HG02798 (cell line): ENCODE measurements around the gene ANKRD45.
"Not testable (repeated sequence)": the region's sequence is repeated elsewhere in the genome, so short reads cannot be mapped to it uniquely, and the experiment has no call there.

Experiments used
- ATAC-seq: cut with Tn5 transposase; IDR thresholded peaks from one replicate; pipeline ENCODE4 v1.9.1; 2021; ENCODE audit warnings: mild to moderate bottlenecking; ENCODE audit not compliant: unreplicated experiment, poor library complexity

Gene ANKRD45

GRCh38 chr1:173581383-173582079 is 88.1 kb downstream of the ANKRD45 start:
- ATAC-seq: no peak

DNA sequence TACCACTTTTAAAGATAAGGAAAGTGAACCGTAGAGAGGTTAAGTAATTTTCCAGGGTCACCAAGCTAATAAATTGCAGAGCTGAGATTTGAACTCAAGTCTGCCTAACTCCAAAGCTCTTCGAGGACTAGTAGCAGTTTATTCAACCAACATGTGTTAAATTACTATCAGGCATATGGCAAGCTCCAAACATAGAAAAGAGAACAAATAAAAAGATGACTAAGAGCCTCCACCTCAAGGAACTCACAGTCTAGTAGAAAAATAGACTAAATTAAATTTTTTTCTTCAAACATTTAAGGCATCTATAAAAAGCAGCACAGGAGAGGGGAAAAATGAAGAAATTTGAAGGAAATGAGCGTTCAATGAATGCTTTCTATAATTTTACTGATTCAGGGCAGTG is 89.0 kb downstream of the ANKRD45 start:
- ATAC-seq: no peak

DNA sequence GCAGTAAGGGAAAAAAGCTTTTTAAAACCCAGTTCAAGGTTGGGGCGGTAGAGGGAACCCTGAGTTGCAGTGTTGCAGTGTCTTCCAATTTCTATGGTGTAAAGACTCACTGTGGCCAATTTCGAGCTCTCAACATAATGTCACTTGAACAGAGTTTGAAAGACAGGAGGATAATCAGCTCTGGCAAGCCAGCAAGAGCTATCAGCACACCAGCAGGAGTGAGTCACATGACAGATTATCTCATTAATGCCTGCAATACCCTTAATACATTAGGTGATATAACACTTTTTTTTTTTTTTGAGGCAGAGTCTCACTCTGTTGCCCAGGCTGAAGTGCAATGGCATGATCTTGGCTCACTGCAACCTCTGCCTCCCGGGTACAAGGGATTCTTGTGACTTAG is 89.6 kb downstream of the ANKRD45 start:
- no peak for ATAC-seq

- no peak for ATAC-seq
Measured at GRCh38 chr1:173573596-173573995, 96.1 kb downstream of the ANKRD45 start.

- no peak for ATAC-seq
Measured at GRCh38 chr1:173572201-173572873, 97.3 kb downstream of the ANKRD45 start.

DNA sequence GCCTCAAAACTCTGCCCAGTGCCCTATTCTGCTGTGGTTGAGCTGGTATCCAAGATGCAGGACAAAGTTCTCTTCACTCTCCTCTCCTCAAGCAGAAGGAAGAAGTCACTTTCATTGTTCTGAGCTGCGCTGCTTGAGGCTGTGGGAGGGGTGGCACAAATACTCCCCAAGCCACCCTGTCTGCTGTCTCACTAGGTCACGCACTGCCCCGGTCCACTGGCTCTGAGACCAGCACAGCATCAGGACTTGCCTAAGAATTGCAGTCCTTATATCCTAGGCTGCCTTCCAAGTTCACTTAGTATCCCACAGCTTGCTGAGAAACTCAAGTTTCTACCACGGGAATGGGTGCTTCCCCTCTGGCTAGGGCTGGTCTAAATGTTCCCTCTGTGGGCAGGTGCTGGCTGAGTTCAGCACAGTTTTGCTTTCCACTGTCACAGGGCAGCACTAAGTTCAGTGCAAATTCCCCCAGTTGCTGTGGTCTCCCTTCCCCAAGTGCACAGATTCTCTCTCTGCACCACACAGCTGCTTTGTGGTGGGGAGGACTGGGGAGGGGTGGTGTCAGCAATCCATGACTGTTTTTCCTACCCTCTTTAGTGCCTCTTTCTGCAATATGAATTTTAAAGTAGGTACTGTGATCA is 99.2 kb downstream of the ANKRD45 start:
- peak; percentile 93 for ATAC-seq

- no peak for ATAC-seq
Measured at GRCh38 chr1:173568483-173568882, 101.2 kb downstream of the ANKRD45 start.

DNA sequence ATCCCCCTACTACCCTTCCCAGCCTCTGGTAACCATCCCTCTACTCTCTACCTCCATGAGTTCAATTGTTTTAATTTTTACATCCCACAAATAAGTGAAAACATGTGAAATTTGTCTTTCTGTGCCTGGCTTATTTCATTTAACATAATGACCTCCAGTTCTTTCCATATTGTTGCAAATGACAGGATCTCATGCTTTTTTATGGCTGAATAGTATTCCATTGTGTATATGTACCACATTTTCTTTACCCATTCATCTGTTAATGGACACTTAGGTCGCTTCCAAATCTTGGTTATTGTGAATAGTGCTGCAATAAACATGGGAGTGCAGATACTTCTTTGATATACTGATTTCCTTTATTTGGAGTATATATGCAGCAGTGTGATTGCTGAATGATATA is 105.8 kb downstream of the ANKRD45 start:
- ATAC-seq: not testable (repeated sequence)

- no peak for ATAC-seq
Measured at GRCh38 chr1:173562813-173563212, 106.8 kb downstream of the ANKRD45 start.

GRCh38 chr1:173561263-173561662 is 108.4 kb downstream of the ANKRD45 start:
- no peak for ATAC-seq

DNA sequence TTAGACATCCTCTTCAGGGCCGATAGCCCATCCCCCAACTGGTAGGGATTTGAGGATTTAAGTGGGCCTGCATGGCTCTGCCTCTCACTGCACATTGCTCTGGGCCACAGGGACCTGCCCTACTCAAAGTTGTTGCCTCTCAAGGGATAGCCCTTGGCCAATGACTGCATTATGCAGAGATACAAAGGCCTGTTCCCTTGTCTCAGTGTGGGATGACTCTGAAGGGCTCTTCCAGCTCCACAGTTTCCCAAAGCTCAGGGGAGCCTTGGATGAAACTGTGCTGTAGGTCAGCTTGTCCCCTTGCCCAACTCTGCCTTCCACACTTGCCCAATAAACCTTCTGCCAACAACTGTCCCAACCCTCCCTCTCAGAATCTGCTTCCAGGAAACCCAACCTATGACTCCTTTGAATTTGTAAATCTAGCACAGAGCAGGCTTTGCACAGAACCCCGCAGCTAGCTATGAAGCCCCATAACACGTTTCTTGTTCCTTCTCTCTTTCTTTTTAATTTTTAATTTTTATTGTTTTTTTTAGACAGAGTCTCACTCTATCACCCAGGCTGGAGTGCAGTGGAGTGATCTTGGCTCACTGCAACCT is 109.3 kb downstream of the ANKRD45 start:
- no peak for ATAC-seq
